HEK293T (cell line): ENCODE data around the gene TSPAN16.

Source experiments
- ARNT ChIP-seq: fragments of 450-650 bp; IDR thresholded peaks from 2 replicates; pipeline ENCODE4 v1.6.1; 2017; ENCODE audit warnings: mild to moderate bottlenecking
- BHLHE40 ChIP-seq: fragments of 450-650 bp; IDR thresholded peaks from 2 replicates; pipeline ENCODE4 v1.6.1; 2016; ENCODE audit warnings: mild to moderate bottlenecking, moderate library complexity, borderline replicate concordance
- FOXA1 ChIP-seq: fragments of 450-650 bp; IDR thresholded peaks from 2 replicates; pipeline ENCODE4 v1.6.1; 2016; ENCODE audit warnings: mild to moderate bottlenecking
- FOXK2 ChIP-seq: fragments of 450-650 bp; IDR thresholded peaks from 2 replicates; pipeline ENCODE4 v1.6.1; 2016; ENCODE audit warnings: mild to moderate bottlenecking
- FOXM1 ChIP-seq: fragments of 450-650 bp; IDR thresholded peaks from 2 replicates; pipeline ENCODE4 v1.6.1; 2017; ENCODE audit warnings: mild to moderate bottlenecking, borderline replicate concordance
- LEF1 ChIP-seq: fragments of 450-650 bp; IDR thresholded peaks from 2 replicates; pipeline ENCODE4 v1.6.1; 2017; ENCODE audit warnings: mild to moderate bottlenecking, borderline replicate concordance
- NFRKB ChIP-seq: fragments of 450-650 bp; IDR thresholded peaks from 2 replicates; pipeline ENCODE4 v1.6.1; 2016; ENCODE audit warnings: mild to moderate bottlenecking, moderate library complexity
- SP1 ChIP-seq: fragments of 450-650 bp; IDR thresholded peaks from 2 replicates; pipeline ENCODE4 v1.6.1; 2017
- SUZ12 ChIP-seq: fragments of 450-650 bp; IDR thresholded peaks from 2 replicates; pipeline ENCODE4 v1.6.1; 2016; ENCODE audit warnings: mild to moderate bottlenecking
- TARDBP ChIP-seq: fragments of 450-650 bp; IDR thresholded peaks from 2 replicates; pipeline ENCODE4 v1.6.1; 2016
- ZNF384 ChIP-seq: fragments of 450-650 bp; IDR thresholded peaks from 2 replicates; pipeline ENCODE4 v1.6.1; 2016
- TF ChIP-seq, protein P1 (sequence below): fragments of 450-650 bp; IDR thresholded peaks from 2 replicates; pipeline ENCODE4 v1.6.1; 2016

- TF ChIP-seq NFRKB (no peak), SP1 (no peak), FOXM1 (no peak), FOXA1 (no peak), SUZ12 (no peak), BHLHE40 (no peak), TARDBP (no peak), ZNF384 (peak; percentile 34; the same call in 1 of the 2 replicates), LEF1 (no peak), FOXK2 (no peak), ARNT (no peak)
- TF ChIP-seq, protein P1, sequence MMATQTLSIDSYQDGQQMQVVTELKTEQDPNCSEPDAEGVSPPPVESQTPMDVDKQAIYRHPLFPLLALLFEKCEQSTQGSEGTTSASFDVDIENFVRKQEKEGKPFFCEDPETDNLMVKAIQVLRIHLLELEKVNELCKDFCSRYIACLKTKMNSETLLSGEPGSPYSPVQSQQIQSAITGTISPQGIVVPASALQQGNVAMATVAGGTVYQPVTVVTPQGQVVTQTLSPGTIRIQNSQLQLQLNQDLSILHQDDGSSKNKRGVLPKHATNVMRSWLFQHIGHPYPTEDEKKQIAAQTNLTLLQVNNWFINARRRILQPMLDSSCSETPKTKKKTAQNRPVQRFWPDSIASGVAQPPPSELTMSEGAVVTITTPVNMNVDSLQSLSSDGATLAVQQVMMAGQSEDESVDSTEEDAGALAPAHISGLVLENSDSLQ = no peak
Observed at GRCh38 chr19:11290256-11290655, 5.7 kb upstream of the TSPAN16 start.
